ENCODE measurements around the gene TCF12.
"Not testable (repeated sequence)": the region's sequence is repeated elsewhere in the genome, so short reads cannot be mapped to it uniquely, and the experiment has no call there.

Gene TCF12

GRCh38 chr15:57097919-57098543 lies 179.6 kb downstream of the TCF12 start:
- not testable (repeated sequence) for DNase-seq

DNA sequence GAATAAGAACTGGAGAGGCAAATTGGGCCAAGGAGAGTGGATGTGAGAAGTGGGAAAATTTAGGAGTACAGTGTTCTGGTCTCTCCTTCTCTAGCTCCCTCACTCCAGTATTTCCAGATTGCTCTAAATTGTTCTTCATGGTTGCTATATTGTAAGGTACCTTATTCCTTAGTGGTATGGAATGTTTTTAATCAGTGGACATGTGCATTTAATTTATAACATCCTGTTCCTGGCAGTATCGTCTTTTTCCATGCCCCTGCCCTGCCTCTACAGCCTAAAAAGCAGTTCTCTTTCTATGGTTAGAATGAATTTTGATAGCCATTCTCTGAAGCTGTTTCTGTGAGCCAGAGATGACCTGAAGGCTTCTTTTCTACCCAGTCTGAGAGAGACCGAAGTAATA lies 180.5 kb downstream of the TCF12 start:
- DNase-seq = no peak

DNA sequence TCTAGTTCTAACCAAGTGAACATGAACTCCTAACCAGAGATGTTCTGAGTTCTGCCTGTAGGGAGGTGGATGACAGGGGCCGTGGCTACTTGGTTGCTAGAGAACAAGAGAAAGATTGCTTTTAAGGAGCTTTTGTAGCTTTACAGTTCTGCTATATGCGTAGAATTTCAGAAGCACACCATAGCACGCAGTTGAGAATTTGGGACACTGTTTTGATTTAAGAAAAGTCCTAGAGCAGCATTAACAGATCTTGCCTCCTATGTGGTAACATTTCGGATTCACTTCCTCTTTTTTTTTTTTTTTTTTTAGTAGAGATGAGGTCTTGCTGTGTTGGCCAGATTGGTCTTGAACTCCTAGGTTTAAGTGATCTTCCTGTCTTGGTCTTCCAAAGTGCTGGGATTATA lies 181.7 kb downstream of the TCF12 start:
- no peak for DNase-seq

DNA sequence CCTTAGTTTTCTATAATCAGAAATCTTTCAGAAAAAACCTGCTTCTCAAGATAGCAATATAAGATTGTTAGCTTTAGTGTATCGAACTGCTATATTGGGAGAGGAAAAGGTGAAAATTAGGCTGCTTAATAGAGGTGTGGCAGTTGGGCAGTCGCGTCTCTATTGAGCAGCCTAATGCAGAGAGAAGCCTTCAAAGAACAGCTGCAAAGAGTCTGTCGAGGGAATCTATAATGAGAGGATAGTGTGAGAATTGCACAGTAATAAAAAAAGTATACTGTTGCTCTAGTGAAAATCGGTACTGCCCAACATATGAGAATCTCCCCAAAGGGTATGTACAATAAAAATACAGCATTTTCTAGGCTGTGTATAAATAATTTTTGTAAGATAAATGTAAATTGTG lies 184.4 kb downstream of the TCF12 start:
- DNase-seq = no peak

DNA sequence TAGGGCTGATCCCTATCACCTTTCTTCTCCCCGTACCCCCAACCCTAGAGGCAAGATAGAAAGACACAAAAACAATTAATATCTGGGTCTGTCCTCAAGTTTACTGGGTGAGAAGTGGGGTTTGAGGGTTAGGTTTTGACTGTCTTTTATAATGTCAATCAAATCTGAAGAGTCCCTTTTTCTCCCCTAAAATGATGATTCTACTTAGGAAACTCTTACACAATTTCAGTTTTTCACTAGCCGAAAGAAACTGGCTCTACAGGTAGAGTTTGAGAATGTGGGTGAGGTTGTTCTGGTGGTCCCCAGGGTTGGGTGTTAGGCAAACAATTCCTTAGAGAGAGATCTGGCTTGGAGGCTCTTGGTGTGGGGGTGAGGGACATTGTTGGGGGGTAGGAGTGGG lies 189.9 kb downstream of the TCF12 start:
- DNase-seq = no peak

DNA sequence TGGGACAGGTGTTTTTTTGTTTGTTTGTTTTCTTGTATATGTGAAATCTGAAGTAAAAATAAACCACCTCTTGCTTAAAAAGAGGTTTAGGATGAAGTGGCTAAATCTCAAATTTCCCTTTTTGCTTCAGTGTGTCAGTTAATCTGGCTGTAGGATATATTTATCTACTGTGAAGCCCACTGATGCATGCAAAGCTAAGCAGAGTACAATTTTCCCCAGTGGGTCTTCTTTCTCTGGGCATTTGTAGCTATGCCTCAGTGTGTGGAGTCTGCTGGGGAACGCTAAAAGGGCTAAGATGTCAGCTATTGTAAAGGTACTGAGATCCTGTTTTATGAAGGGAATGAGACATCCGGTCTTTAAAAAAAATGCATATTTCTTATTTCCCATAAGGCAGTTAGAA lies 190.6 kb downstream of the TCF12 start:
- DNase-seq = no peak

DNA sequence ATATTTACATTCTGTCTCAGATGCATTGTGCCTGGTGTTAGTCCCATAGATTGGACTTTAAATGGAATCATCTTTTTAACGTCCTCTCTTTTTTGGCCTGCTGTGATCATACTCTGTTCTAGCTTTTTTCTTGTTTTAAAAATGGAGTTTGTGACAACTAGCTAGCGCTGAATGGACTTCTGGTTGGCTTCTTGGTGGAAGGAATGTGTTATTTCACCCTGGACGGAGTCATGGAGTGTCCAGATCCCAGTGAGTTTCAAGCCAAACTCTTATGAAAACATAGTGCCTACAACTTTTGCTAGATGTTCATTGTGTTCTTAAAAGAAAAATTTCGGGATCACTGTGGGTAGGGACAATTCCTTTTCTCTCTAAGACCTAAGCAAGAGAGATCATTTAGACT lies 192.6 kb downstream of the TCF12 start:
- DNase-seq = no peak

DNA sequence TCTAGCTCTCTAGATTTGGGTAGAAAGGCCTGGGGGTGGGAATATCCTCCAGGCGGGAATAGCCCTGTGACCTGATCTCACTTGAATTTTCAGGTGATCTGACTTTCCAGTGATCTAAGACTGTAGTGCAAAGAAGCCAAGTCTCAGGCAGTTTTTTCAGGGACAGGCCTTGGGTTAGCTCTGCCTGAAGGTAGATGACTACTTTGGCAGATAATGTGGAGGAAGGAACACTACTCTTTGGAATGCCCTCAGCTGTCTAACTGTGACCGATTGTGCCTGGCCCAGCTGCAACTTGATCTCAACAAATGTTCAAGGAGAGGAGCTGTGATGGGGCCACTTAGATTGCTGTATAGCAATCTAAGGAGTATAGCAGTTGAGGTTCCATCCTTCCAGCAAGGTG lies 193.7 kb downstream of the TCF12 start:
- no peak for DNase-seq

DNA sequence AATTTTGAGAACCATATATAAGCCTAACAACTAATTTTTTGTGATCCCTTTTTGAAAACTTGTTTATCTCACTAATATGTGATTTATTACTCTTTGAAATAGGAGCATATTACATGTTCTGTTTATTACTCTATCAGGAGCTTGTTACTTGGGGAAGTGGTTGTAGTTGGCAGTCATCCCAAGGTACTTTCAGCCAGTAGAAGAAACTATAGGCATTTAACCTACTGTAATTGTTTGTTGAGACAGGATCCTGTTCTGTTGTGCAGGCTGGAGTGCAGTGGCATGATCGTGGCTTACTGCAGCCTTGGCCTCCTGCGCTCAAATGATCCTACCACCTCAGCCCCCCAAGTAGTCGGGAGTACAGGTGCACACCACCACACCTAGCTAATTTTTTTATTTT lies 195.6 kb downstream of the TCF12 start:
- DNase-seq = no peak

- no peak for DNase-seq
Observed at GRCh38 chr15:57118013-57118799, 199.8 kb downstream of the TCF12 start.

DNA sequence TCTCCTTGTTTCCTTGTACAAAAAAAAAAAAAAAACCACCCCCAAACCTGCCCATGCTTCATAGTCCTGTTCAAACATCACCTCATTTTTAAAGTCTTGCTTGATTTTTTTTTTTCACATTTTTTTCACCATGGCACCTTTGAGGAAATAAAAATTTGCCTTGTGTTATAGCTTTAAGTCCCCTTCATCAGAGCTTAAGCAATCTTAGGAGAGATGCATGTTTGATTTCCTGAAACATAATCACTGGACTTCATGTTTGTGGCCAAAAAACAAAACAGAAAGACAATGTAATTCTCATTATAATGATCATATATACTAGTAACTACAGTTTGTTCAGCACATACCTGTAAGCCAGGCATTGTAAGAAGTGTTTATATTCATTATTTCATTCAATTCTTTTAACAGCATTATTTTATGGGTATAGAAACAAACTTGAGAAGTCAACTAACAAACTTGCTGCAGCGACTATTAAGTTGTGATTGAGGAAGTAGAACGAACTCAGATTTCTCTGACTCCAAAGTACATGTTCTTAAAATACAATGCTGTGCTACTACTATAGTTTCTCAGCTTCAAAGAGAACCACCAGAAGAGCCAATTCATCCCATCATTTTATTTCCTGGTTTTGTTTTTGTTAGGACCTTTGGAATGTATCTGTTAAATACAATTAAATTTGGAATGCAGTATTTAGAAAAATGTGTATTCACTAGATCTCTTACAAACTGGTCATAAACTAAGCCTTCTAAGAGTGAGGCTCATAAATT lies 203.8 kb downstream of the TCF12 start:
- no peak for DNase-seq

GRCh38 chr15:57124036-57124435 lies 205.6 kb downstream of the TCF12 start:
- DNase-seq = no peak

GRCh38 chr15:57129064-57129463 lies 210.6 kb downstream of the TCF12 start:
- DNase-seq = no peak

DNA sequence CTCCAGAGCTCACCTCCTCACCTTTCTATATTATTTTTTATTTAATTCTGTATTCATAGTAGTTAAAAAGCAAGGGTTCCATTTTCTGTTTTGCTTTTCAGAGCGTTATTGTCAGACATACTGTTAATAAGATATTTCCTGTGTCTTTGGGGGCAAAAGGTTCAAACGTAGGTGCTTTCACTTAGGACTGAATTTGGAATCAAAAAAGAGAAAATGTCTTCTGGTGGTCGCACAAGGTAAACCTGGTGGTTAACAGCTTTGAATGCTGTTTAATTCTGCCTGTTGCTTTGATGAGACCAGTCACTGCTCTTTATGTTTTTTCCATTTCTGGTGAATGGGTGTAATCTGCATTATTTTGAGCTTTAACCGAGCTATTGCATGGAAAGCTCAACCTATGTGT lies 212.5 kb downstream of the TCF12 start:
- no peak for DNase-seq

DNA sequence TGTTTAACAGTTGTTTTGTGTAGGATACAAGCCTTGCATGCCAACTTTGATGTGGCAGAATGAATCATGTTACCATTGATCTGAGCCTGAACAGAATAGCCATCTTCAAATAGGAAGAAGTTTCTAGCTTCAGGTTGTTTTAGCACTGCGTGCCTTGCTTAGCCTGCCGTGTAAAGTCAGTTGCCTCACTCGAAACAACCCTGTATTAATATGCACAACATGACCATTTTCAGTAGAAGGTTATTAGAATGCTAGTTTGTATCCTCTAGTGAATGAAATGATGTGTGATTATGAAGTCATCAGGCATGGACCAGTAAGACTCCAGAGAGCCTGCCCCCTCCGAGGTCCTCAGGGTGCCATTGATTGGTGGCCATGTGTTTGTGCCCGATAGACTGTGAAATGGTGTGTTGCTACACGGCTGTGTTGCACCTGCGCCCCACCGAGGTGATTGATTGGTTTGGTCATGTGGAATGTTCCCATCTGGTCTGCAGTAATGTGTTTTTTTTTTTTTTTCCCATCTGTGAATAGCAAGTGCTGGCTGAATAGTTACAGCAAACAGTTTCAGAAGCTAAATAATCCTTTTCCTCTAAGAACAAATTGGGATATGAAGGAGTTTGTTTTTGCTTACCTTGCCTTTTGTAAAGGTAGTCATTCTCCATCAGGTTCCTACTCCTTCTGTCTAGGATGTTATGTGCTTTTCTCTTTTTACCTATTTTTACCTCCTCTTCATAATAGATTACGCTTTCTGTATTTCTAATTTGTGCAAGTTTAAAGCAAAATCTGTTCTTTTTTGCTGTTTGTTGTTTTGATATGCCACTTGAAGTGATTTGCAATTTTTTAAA lies 214.9 kb downstream of the TCF12 start:
- no peak for DNase-seq

DNA sequence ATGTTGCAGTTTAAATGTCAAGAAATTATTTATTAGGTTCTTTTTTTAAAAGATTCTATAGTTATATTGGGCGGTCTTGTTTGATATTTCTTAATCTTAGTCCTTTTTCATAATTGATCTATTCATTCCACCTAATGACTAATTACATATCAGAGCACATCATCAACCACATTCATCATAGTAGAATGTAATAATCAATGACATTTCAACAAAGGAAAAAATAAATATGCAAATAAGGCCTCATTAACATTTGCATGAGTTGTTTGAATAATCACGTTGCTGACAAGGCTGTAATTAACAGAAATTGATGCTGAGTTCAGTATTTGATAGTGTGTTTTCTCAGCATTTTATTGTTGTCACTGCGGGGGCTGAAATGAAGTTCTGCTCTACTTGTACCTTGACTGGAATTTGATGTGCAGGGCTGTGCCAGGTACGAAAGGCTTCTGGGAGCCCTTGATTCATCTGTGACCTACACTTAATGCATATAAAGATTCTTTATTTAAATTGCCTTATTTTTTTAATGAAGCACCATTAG lies 215.7 kb downstream of the TCF12 start:
- DNase-seq = no peak

DNA sequence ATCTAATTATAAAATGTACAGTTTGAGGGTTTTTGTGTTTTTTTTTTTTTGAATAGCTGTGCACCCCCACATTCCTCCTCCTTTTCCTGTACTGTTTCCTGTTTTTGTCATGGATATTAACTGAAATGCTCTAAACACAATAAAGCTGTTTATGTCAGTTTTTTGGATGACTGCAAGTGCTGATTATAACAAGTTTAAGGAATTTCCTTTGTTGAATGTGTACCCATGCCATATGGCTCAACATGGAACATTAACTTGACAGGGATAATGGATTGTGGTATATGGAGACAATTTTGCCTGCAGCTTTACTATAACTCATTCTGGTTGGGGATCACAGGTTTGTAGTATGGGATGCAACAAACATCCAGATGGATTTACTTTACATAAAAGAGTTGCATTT lies 216.4 kb downstream of the TCF12 start:
- no peak for DNase-seq

DNA sequence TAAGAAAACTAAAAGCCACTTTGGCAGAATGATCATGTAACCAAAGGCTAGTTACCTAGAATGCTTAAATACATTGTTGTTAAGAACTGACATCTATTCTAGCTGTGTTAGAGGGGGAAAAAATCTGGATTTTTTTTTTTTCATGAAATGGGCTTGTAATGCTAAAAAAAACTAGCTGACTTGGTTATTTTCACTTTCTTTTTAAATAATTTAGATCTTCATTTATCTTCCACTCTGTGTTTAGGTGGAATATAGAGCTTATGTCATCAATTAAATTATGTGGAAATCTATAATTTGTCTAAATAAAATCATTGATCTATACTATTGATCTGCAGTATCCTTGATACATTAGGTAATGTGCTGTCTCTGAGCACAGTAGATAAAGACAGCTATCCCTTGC lies 217.4 kb downstream of the TCF12 start:
- DNase-seq = no peak

GRCh38 chr15:57138349-57138788 lies 219.9 kb downstream of the TCF12 start:
- no peak for DNase-seq

GRCh38 chr15:57143511-57144078 lies 225.2 kb downstream of the TCF12 start:
- no peak for DNase-seq

DNA sequence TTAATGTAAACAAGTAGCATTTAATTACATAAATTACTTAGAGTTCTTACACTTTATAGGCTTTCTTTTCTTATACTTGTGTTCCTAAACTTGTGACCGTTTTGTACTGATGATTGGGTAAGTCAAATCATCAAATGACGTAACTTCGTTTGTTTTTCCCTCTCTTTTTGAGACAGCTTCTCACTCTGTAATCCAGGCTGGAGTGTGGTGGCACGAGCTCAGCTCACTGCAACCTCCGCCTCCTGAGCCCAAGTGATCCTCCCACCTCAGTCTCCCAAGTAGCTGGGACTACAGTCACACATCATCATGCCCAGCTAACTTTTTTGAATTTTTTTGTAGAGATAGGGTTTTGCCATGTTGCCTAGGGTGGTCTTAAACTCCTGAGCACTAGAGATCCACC lies 226.0 kb downstream of the TCF12 start:
- no peak for DNase-seq

DNA sequence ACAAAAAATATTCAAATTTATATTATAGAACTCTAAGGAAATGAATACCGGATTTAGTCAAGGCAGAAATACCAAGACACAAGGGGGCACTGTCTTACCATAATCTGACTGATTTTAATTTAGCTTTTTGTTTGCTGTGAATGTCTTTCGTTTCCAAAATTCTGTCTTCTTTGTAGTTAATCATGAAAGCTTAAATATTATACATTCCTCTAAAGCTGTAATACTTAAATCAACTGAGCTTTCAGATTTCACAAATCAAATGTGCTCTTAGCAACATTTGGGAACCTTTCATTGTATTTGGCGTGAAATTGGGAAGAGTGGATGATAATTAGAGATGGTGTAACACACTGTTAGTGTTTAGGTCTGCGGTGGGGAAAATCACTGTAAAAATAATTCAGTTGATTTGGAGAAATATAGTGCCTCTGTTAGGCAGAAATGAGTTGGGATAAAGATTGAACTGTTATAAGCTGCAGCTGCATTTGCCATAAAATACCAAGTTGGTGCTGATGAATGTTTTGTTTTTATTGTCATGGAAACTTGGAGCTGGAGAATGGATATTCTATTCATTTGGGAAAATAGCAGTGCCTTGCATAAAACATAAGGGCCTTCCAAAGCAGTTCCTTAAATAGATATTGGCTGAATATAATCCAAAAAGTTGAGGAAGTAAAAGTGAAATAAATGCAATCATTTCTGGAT lies 228.2 kb downstream of the TCF12 start:
- DNase-seq = peak; percentile 36

All from NCI-H187 treated with DMSO at 0.1 percent for 48 hours (cell line).